ENCODE data around the gene LMAN1. TPM values are rescaled to one million over a fixed set of nuclear protein-coding genes. Genes with fewer than 3 reads are reported as not detected.

Gene LMAN1
- total and polyA plus RNA-seq, 2 donors (not counting 3 experiments of a cell fraction or from before 2014, with no cell fraction given): 43.8 to 92.5 TPM

DNA sequence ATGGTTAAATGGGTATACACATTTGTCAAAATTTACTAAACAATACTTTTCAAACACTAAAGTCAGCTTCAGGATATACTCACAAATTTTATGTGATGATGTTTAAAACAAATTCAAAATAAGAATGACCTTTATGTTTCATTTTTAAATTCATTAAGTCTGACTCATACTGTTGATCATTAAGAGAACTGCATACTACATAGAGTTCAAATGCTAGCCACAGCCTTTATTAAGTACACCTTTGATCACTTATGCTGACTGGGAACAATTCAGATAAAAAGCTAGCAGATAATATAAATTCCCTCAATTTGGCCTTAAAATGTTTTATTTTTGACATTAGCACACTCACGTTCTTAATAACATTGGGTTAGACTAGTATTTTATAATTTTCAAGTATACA, 14.1 kb downstream of the LMAN1 start:
- Histone ChIP-seq H3K27ac (ENCODE audit: insufficient read depth, low read depth, low read length) (no peak overlapping the region), H2AFZ (ENCODE audit: low read depth, low read length) (no peak overlapping the region), H4K20me1 (replicated peaks; ENCODE audit: control insufficient read depth, extremely low read depth, insufficient read depth, low read length) (no peaks in the 10 kb centered on the region), H3K9me3 (replicated peaks; ENCODE audit: control insufficient read depth, insufficient read depth, low read length) (no peaks in the 10 kb centered on the region), H3K36me3 (ENCODE audit: control insufficient read depth in 2 of 2, extremely low read depth in 1 of 2, insufficient read depth in 2 of 2, low read length in 2 of 2) (peaks cover 9 to 20% of the 10 kb centered on the region in 2 experiments), H3K27me3 (ENCODE audit: control insufficient read depth in 2 of 2, insufficient read depth in 2 of 2, low read length in 2 of 2) (no peaks in the 10 kb centered on the region), H3K4me3 (replicated peaks in 1 of 3; ENCODE audit: insufficient read depth in 1 of 3, low read depth in 1 of 3, low read length in 3 of 3) (no peak overlapping the region), H3K9ac (replicated peaks; ENCODE audit: extremely low read depth, insufficient read depth, low read length) (no peak overlapping the region), H3K9me1 (replicated peaks; ENCODE audit: control insufficient read depth, extremely low read depth, insufficient read depth, low read length) (no peaks in the 10 kb centered on the region), H3K4me1 (ENCODE audit: control insufficient read depth, extremely low read depth, insufficient read depth, low read length) (no peaks in the 10 kb centered on the region), H3K79me2 (ENCODE audit: control insufficient read depth, insufficient read depth, low read length) (peaks cover 38% of the 10 kb centered on the region), H3K4me2 (ENCODE audit: insufficient read depth, low read length) (no peak overlapping the region)
- no peak for DNase-seq (ENCODE audit: low read depth, low spot score)
- FAIRE-seq: no peak
- intact Hi-C loops (cut with micrococcal nuclease) (no loop called here), dilution Hi-C loops (cut with MboI; ENCODE audit: extremely low pct_ligation_motif_present, low sequenced_read_pairs) (no loop called here)
- BruUV-seq (replicated peaks): no TSS peak
- POLR2A ChIA-PET: no interaction called here
- CTCF ChIA-PET: no interaction called here
- no peak for TF ChIP-seq FOS (IDR thresholded peaks at IDR 0.05; ENCODE audit: borderline replicate concordance, insufficient read depth, low read length)
- no peak for TF ChIP-seq POLR2A (IDR thresholded peaks at IDR 0.05; ENCODE audit: low read depth, low read length)
- TF ChIP-seq, protein P1, sequence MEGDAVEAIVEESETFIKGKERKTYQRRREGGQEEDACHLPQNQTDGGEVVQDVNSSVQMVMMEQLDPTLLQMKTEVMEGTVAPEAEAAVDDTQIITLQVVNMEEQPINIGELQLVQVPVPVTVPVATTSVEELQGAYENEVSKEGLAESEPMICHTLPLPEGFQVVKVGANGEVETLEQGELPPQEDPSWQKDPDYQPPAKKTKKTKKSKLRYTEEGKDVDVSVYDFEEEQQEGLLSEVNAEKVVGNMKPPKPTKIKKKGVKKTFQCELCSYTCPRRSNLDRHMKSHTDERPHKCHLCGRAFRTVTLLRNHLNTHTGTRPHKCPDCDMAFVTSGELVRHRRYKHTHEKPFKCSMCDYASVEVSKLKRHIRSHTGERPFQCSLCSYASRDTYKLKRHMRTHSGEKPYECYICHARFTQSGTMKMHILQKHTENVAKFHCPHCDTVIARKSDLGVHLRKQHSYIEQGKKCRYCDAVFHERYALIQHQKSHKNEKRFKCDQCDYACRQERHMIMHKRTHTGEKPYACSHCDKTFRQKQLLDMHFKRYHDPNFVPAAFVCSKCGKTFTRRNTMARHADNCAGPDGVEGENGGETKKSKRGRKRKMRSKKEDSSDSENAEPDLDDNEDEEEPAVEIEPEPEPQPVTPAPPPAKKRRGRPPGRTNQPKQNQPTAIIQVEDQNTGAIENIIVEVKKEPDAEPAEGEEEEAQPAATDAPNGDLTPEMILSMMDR (IDR thresholded peaks at IDR 0.05; ENCODE audit: extremely low read depth in 1 of 2, insufficient read depth in 1 of 2, low read depth in 1 of 2, low read length in 2 of 2): no peak
- TF ChIP-seq GATA2 (IDR thresholded peaks at IDR 0.05; ENCODE audit: insufficient read depth, insufficient read length, low read depth, low read length): no peak
- TF ChIP-seq, protein P2, sequence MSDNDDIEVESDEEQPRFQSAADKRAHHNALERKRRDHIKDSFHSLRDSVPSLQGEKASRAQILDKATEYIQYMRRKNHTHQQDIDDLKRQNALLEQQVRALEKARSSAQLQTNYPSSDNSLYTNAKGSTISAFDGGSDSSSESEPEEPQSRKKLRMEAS (IDR thresholded peaks at IDR 0.05; ENCODE audit: insufficient read depth, insufficient read length): no peak
- TF ChIP-seq MYC (IDR thresholded peaks at IDR 0.05; ENCODE audit: low read depth, low read length): no peak
- TF ChIP-seq EZH2 (IDR thresholded peaks at IDR 0.05; ENCODE audit: borderline replicate concordance, low read depth, low read length, severe bottlenecking): no peak
- no peak for TF ChIP-seq JUN (IDR thresholded peaks at IDR 0.05; ENCODE audit: borderline replicate concordance, insufficient read depth, insufficient read length, low read depth)

All from endothelial cell of umbilical vein (primary cell).